Activated naive CD8-positive, alpha-beta T cell treated with anti-CD3 and anti-CD28 coated beads, Interleukin-2, amount 10 ng/mL, durations not matched to agents 7 days and 5 days (primary cell): ENCODE measurements around the gene MUC6. TPM values are rescaled to one million over a fixed set of nuclear protein-coding genes. Genes with fewer than 3 reads are reported as not detected.

Experiments
- ATAC-seq: fragments of 150-1000 bp; cut with Tn5 transposase; one replicate; pipeline ENCODE4 v1.10.0; 2021; ENCODE audit warnings: low read depth, moderate library complexity
- POLR2A ChIA-PET: fragments of 350-600 bp; sonication (Branson Sonifier 250); formaldehyde crosslinking; loops from one replicate; lab custom pipeline; 2021; ENCODE audit warnings: antibody characterized with exemption; lab: Charles Lee
- DNase-seq: peaks from one replicate; pipeline ENCODE4 v3.0.0; 2021
- H3K27ac Mint-ChIP-seq: one replicate; pipeline ENCODE4 v1.8.0; 2022; ENCODE audit warnings: mild to moderate bottlenecking, mixed read lengths
- H3K27me3 Mint-ChIP-seq: one replicate; pipeline ENCODE4 v1.8.0; 2022; ENCODE audit warnings: mild to moderate bottlenecking, moderate library complexity, mixed read lengths
- H3K36me3 Mint-ChIP-seq: one replicate; pipeline ENCODE4 v1.8.0; 2021; ENCODE audit warnings: mild to moderate bottlenecking, mixed read lengths
- H3K4me1 Mint-ChIP-seq: one replicate; pipeline ENCODE4 v1.8.0; 2021; ENCODE audit warnings: mixed read lengths
- H3K4me3 Mint-ChIP-seq: one replicate; pipeline ENCODE4 v1.8.0; 2022; ENCODE audit warnings: mild to moderate bottlenecking, moderate library complexity, mixed read lengths
- H3K9me3 Mint-ChIP-seq: one replicate; pipeline ENCODE4 v1.8.0; 2021; ENCODE audit warnings: mixed read lengths
- total RNA-seq, 2 experiments: library from RNA; stranded (reverse); gene quantifications; one replicate each; pipeline ENCODE4 v1.2.3, GENCODE V29; 2021

Gene MUC6
- total RNA-seq, 2 experiments from 2014 or later, result not detected

GRCh38 chr11:1032310-1032891, 4.1 kb downstream of the MUC6 start:
- DNase-seq (no peak), ATAC-seq (no peak)
- Mint-ChIP-seq H3K4me3 (no peak overlapping the region), H3K4me1 (no peaks in the 10 kb centered on the region), H3K36me3 (no peaks in the 10 kb centered on the region), H3K9me3 (peaks cover 6% of the 10 kb centered on the region), H3K27me3 (no peaks in the 10 kb centered on the region), H3K27ac (no peak overlapping the region)
- POLR2A ChIA-PET, result no interaction called here

GRCh38 chr11:1031121-1031899, 5.2 kb downstream of the MUC6 start:
- Mint-ChIP-seq H3K27me3 (no peaks in the 10 kb centered on the region), H3K4me1 (no peaks in the 10 kb centered on the region), H3K36me3 (no peaks in the 10 kb centered on the region), H3K9me3 (peaks cover 6% of the 10 kb centered on the region), H3K4me3 (no peak overlapping the region), H3K27ac (no peak overlapping the region)
- ATAC-seq (no peak), DNase-seq (no peak)
- POLR2A ChIA-PET, result no interaction called here

DNA sequence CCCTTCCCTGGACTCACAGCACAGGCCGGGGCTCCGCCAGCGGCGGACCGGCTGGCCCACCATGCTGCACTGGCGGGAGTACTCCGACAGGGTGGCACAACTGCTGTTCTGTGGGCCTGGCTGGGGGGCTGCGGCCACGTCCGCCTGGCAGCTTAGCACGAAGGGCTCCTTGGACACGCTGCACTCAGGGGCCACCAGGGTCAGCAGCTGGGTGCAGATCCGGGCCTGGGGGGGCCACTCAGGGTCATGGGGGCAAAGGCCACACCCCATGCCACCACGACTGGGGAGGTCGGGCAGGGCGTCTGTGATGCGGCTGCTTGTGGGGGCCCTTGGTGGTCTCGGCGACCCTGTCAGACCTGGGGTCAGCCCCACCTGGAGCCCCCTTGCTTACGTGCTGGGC, 6.0 kb downstream of the MUC6 start:
- Mint-ChIP-seq H3K27me3 (no peaks in the 10 kb centered on the region), H3K4me3 (no peak overlapping the region), H3K9me3 (peaks cover 6% of the 10 kb centered on the region), H3K4me1 (no peaks in the 10 kb centered on the region), H3K27ac (no peak overlapping the region), H3K36me3 (no peaks in the 10 kb centered on the region)
- ATAC-seq (no peak), DNase-seq (no peak)
- POLR2A ChIA-PET, result no interaction called here

DNA sequence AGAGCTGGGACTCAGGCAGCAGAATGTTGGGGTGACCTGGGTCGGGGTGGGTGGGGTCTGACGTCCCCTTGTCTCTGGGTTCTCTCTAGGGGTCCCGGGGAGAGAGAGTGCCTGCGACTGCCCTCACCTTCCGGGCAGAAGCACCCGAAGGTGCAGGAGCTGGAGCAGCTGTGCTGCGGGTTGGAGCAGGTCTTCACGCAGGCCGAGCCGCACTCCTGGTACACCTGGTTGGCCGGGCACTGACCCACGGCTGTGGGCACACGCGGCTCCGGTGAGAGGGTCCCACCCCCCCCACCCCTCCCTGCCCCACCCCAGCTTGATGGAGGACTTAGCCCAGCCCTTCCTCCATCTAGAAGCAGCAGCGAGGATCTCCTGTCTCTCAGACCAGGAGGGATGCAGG, 6.4 kb downstream of the MUC6 start:
- H3K27me3 Mint-ChIP-seq, result no peaks in the 10 kb centered on the region
- H3K4me3 Mint-ChIP-seq, result no peak overlapping the region
- DNase-seq, result no peak
- peaks cover 6% of the 10 kb centered on the region for H3K9me3 Mint-ChIP-seq
- POLR2A ChIA-PET, result no interaction called here
- H3K27ac Mint-ChIP-seq, result no peak overlapping the region
- no peak for ATAC-seq
- H3K36me3 Mint-ChIP-seq, result no peaks in the 10 kb centered on the region
- H3K4me1 Mint-ChIP-seq, result no peaks in the 10 kb centered on the region

DNA sequence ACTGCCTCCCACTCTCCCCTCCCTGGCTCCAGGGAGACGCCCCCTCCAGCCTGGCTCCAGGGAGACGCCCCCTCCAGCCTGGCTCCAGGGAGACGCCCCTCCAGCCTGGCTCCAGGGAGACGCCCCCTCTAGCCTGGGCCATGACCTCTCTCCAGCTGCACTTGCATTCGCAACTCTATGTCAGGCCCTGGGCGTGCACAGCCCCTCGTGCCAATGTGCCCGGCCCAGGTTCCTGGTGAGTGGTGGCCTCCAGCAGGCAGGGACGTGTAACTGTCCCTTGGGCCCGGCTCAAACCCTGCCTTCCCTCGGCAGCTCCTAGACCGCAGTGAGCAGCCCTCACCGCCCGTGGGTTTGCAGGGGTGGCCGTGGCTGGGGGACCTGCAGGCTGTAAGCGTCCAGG, 6.9 kb downstream of the MUC6 start:
- no peaks in the 10 kb centered on the region for H3K36me3 Mint-ChIP-seq
- peaks cover 6% of the 10 kb centered on the region for H3K9me3 Mint-ChIP-seq
- H3K4me1 Mint-ChIP-seq, result no peaks in the 10 kb centered on the region
- POLR2A ChIA-PET, result no interaction called here
- no peak overlapping the region for H3K4me3 Mint-ChIP-seq
- no peak overlapping the region for H3K27ac Mint-ChIP-seq
- H3K27me3 Mint-ChIP-seq, result no peaks in the 10 kb centered on the region
- ATAC-seq, result no peak
- no peak for DNase-seq

DNA sequence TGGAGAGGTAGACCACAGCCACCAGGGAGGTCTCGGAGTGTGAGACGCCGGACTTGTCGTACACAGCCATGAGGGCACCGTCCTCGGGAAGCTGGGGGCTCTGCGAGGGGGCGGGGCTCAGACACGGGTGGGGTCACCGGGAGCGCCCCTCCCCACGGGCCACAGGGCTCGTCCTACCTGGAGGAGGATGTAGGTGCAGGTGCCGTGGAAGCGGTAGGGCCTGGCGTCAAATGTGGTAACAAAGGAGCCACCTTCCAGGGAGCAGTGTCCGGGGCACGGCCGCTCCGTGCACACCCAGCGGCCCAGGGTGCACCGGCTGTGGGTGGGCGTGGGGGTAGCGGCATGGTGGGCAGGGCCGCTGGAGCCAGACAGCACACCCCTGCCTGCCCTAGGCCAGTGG, 7.5 kb downstream of the MUC6 start:
- POLR2A ChIA-PET, result no interaction called here
- Mint-ChIP-seq H3K27ac (no peak overlapping the region), H3K27me3 (no peaks in the 10 kb centered on the region), H3K4me3 (no peak overlapping the region), H3K36me3 (no peaks in the 10 kb centered on the region), H3K4me1 (no peaks in the 10 kb centered on the region), H3K9me3 (peaks cover 6% of the 10 kb centered on the region)
- DNase-seq (no peak), ATAC-seq (no peak)

DNA sequence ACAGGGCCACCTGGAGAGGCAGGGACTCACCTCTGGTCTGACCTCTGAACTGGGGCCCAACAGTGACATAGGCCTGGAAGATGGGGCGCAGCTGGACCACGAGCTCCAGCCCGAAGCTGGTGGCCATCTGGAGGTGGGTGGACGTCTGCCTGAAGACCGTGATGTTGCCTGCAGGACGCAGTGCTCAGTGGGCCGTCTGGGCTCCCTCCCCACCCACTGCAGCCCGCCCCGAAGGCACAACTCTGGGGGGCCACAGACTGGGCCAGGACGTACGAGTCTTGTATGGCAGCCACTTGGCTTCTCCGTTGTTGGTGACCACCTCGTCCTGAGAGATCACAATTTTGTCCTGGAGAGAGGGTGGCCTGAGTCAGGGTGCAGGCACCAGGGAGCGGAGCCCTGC, 7.9 kb downstream of the MUC6 start:
- H3K27ac Mint-ChIP-seq, result no peak overlapping the region
- POLR2A ChIA-PET, result no interaction called here
- no peak overlapping the region for H3K4me3 Mint-ChIP-seq

GRCh38 chr11:1028291-1028540, 8.3 kb downstream of the MUC6 start:
- H3K36me3 Mint-ChIP-seq, result no peaks in the 10 kb centered on the region
- no peak overlapping the region for H3K27ac Mint-ChIP-seq
- POLR2A ChIA-PET, result no interaction called here
- peaks cover 6% of the 10 kb centered on the region for H3K9me3 Mint-ChIP-seq
- no peak for ATAC-seq
- H3K27me3 Mint-ChIP-seq, result no peaks in the 10 kb centered on the region
- H3K4me1 Mint-ChIP-seq, result no peaks in the 10 kb centered on the region
- no peak overlapping the region for H3K4me3 Mint-ChIP-seq
- no peak for DNase-seq

More for the DNA sequence above, 7.9 kb downstream of the MUC6 start:
- DNase-seq (no peak), ATAC-seq (no peak)
- no peaks in the 10 kb centered on the region for H3K27me3 Mint-ChIP-seq
- no peaks in the 10 kb centered on the region for H3K4me1 Mint-ChIP-seq
- H3K9me3 Mint-ChIP-seq, result peaks cover 6% of the 10 kb centered on the region
- no peaks in the 10 kb centered on the region for H3K36me3 Mint-ChIP-seq

- Mint-ChIP-seq H3K36me3 (no peaks in the 10 kb centered on the region), H3K4me3 (no peak overlapping the region), H3K4me1 (no peaks in the 10 kb centered on the region), H3K27ac (no peak overlapping the region), H3K9me3 (peaks cover 6% of the 10 kb centered on the region), H3K27me3 (no peaks in the 10 kb centered on the region)
- DNase-seq (no peak), ATAC-seq (no peak)
- POLR2A ChIA-PET, result no interaction called here
These were observed 8.8 kb downstream of the MUC6 start for GRCh38 chr11:1027483-1028290.

GRCh38 chr11:1026641-1027482, 9.7 kb downstream of the MUC6 start:
- Mint-ChIP-seq H3K27me3 (no peaks in the 10 kb centered on the region), H3K4me1 (no peaks in the 10 kb centered on the region), H3K27ac (no peak overlapping the region), H3K9me3 (no peaks in the 10 kb centered on the region), H3K36me3 (no peaks in the 10 kb centered on the region), H3K4me3 (no peak overlapping the region)
- DNase-seq (no peak), ATAC-seq (no peak)
- POLR2A ChIA-PET, result no interaction called here

GRCh38 chr11:1026163-1026450, 10.4 kb downstream of the MUC6 start:
- no peak overlapping the region for H3K27ac Mint-ChIP-seq

DNA sequence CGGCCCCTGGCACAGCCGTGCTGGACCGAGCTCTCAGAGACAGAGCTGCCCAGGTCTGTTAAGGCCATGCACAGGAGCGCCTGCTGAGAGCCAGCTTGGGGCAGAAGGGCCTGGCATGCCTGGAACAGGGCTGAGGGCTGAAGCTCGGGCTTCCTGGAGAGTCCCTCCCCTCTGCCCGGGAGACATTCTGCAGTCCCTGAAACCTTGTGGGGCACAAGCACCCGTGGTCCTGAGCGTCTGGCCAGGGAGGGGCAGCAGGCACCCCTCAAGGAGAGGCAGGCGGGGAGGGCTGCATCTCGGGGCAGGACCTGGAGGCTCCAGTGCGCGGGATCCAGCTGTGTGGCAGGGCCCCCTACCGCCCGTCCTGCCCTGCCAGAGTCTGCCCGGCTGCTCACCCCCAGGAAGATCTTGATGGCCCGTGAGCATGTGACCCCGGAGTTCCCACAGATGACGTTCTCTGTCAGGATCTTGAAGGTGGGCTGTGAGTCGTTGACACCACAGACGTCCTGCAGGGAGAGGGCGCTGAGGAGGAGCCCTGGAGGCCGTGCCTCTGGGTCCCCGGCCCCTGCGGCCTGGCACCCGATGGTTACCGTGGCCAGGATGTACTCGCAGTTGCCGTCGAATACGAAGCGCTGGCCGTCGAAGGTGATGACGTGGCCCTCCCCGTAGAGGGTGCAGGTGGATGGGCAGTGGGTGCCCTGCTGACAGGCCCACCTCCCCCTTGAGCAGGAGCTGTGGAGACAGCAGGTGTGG, 10.9 kb downstream of the MUC6 start:
- POLR2A ChIA-PET, result no interaction called here

More at GRCh38 chr11:1026163-1026450, 10.4 kb downstream of the MUC6 start:
- POLR2A ChIA-PET, result no interaction called here
- Mint-ChIP-seq H3K9me3 (no peaks in the 10 kb centered on the region), H3K36me3 (no peaks in the 10 kb centered on the region), H3K4me3 (no peak overlapping the region), H3K4me1 (no peaks in the 10 kb centered on the region), H3K27me3 (no peaks in the 10 kb centered on the region)
- no peak for ATAC-seq
- DNase-seq, result no peak

More for the DNA sequence above, 10.9 kb downstream of the MUC6 start:
- H3K4me3 Mint-ChIP-seq, result no peak overlapping the region
- DNase-seq, result no peak
- no peaks in the 10 kb centered on the region for H3K27me3 Mint-ChIP-seq
- no peak overlapping the region for H3K27ac Mint-ChIP-seq
- H3K4me1 Mint-ChIP-seq, result no peaks in the 10 kb centered on the region
- H3K9me3 Mint-ChIP-seq, result no peaks in the 10 kb centered on the region
- ATAC-seq, result no peak
- H3K36me3 Mint-ChIP-seq, result no peaks in the 10 kb centered on the region
